Testis (tissue), 2 donors: ENCODE measurements around the gene HPSE2.

Experiments
- POLR2A ChIP-seq: fragments of 450-650 bp; IDR thresholded peaks from one replicate; pipeline ENCODE4 v1.6.1; 2017; ENCODE audit warnings: antibody characterized with exemption, mild to moderate bottlenecking, moderate library complexity
- TF ChIP-seq, protein P1 (sequence below), 3 experiments: fragments of 450-650 bp in 2 of 3; fragments of 200-600 bp in 1 of 3; sonication (generic) in 1 of 3; IDR thresholded peaks; one replicate each; pipeline ENCODE4 v1.5.1; 2016 to 2019; ENCODE audit warnings: antibody characterized with exemption in 3 of 3, mild to moderate bottlenecking in 2 of 3, moderate library complexity in 1 of 3

DNA sequence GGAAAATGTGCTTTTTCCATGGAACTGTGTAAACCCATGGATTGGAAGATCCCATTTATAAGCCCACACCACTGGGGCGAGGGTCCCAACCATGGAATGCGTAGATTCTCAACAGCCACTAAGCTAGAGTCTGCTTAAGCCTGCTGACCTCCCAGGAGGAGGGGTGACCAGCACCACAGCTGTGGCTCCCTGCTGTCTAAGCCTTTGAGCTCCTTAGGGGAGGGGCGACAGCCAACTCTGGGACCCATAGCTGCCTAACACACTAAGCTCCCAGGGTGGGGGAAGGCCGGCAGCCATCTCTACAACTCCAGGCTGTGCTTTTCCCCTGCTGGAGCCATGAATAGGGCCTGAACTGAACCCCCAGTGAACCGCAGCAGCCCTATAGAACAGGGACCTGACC is 539.1 kb downstream of the HPSE2 start:
- TF ChIP-seq, protein P1, sequence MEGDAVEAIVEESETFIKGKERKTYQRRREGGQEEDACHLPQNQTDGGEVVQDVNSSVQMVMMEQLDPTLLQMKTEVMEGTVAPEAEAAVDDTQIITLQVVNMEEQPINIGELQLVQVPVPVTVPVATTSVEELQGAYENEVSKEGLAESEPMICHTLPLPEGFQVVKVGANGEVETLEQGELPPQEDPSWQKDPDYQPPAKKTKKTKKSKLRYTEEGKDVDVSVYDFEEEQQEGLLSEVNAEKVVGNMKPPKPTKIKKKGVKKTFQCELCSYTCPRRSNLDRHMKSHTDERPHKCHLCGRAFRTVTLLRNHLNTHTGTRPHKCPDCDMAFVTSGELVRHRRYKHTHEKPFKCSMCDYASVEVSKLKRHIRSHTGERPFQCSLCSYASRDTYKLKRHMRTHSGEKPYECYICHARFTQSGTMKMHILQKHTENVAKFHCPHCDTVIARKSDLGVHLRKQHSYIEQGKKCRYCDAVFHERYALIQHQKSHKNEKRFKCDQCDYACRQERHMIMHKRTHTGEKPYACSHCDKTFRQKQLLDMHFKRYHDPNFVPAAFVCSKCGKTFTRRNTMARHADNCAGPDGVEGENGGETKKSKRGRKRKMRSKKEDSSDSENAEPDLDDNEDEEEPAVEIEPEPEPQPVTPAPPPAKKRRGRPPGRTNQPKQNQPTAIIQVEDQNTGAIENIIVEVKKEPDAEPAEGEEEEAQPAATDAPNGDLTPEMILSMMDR (IDR thresholded peaks at IDR 0.05): no peak
- TF ChIP-seq POLR2A: no peak
